GM23338 (cell line): ENCODE measurements around the gene FARS2. TPM values are rescaled to one million over a fixed set of nuclear protein-coding genes. Genes with fewer than 3 reads are reported as not detected.

Experiments
- ATAC-seq: fragments of 200-7000 bp; cut with Tn5 transposase; 3 replicates; pipeline ENCODE4 v1.9.1; 2020
- DNase-seq: peaks from one replicate; pipeline ENCODE4 v3.0.0-alpha.2; 2015; ENCODE audit warnings: low spot score
- H2AFZ ChIP-seq: fragments of 200-600 bp; sonication (generic); 2 replicates; pipeline ENCODE4 v1.8.0; 2016; ENCODE audit warnings: antibody characterized with exemption, mild to moderate bottlenecking, moderate library complexity
- H3F3A ChIP-seq: fragments of 200-600 bp; sonication (generic); replicated peaks from 2 replicates; pipeline ENCODE4 v1.8.0; 2017; ENCODE audit warnings: antibody characterized with exemption, mixed run types, low read depth
- H3K27ac ChIP-seq: fragments of 200-600 bp; sonication (generic); 2 replicates; pipeline ENCODE4 v1.6.1; 2016; ENCODE audit warnings: low read depth
- H3K27me3 ChIP-seq: fragments of 200-600 bp; sonication (generic); 2 replicates; pipeline ENCODE4 v1.8.0; 2016; ENCODE audit warnings: mild to moderate bottlenecking, mixed run types, moderate library complexity; ENCODE audit not compliant: insufficient read depth
- H3K36me3 ChIP-seq: fragments of 200-600 bp; sonication (generic); 2 replicates; pipeline ENCODE4 v1.8.0; 2016; ENCODE audit warnings: mild to moderate bottlenecking; ENCODE audit not compliant: insufficient read depth
- H3K4me1 ChIP-seq: fragments of 200-600 bp; sonication (generic); 2 replicates; pipeline ENCODE4 v1.8.0; 2016; ENCODE audit warnings: mild to moderate bottlenecking, moderate library complexity; ENCODE audit not compliant: insufficient read depth
- H3K4me2 ChIP-seq: fragments of 200-600 bp; sonication (generic); 2 replicates; pipeline ENCODE4 v1.7.1; 2017; ENCODE audit warnings: mixed run types
- H3K4me3 ChIP-seq: fragments of 200-600 bp; sonication (generic); 2 replicates; pipeline ENCODE4 v1.6.1; 2016; ENCODE audit warnings: mixed run types
- H3K79me2 ChIP-seq: fragments of 200-600 bp; sonication (generic); replicated peaks from 2 replicates; pipeline ENCODE4 v1.8.0; 2017; ENCODE audit warnings: mild to moderate bottlenecking; ENCODE audit not compliant: insufficient read depth
- H3K9me2 ChIP-seq: fragments of 200-600 bp; sonication (generic); 2 replicates; pipeline ENCODE4 v1.8.0; 2017; ENCODE audit not compliant: insufficient read depth
- H4K20me1 ChIP-seq: fragments of 200-600 bp; sonication (generic); replicated peaks from 2 replicates; pipeline ENCODE4 v1.8.0; 2017; ENCODE audit warnings: mild to moderate bottlenecking; ENCODE audit not compliant: insufficient read depth
- H3K27ac Mint-ChIP-seq: 2 replicates; pipeline ENCODE4 v1.8.0; 2020; ENCODE audit warnings: inconsistent platforms, mild to moderate bottlenecking, moderate library complexity, mixed read lengths
- H3K27me3 Mint-ChIP-seq: 3 replicates; pipeline ENCODE4 v1.8.0; 2022; ENCODE audit warnings: low read depth, mild to moderate bottlenecking, moderate library complexity, mixed read lengths, inconsistent platforms; ENCODE audit not compliant: insufficient read depth, poor library complexity
- H3K36me3 Mint-ChIP-seq: 3 replicates; pipeline ENCODE4 v1.8.0; 2021; ENCODE audit warnings: low read depth, mild to moderate bottlenecking, inconsistent platforms, moderate library complexity, mixed read lengths
- H3K4me1 Mint-ChIP-seq: 3 replicates; pipeline ENCODE4 v1.8.0; 2020; ENCODE audit warnings: mild to moderate bottlenecking, inconsistent platforms, mixed read lengths
- H3K4me3 Mint-ChIP-seq: 3 replicates; pipeline ENCODE4 v1.8.0; 2021; ENCODE audit warnings: moderate library complexity, mild to moderate bottlenecking, inconsistent platforms, mixed read lengths
- H3K9me3 Mint-ChIP-seq: 3 replicates; pipeline ENCODE4 v1.8.0; 2020; ENCODE audit warnings: moderate library complexity, mild to moderate bottlenecking, inconsistent platforms, mixed read lengths
- CREB1 ChIP-seq: fragments of 250-450 bp; sonication (Bioruptor Pico); IDR thresholded peaks from 2 replicates; pipeline ENCODE4 v1.5.0; 2020; ENCODE audit warnings: low read depth, mild to moderate bottlenecking, moderate library complexity
- ETS1 ChIP-seq: IDR thresholded peaks from 2 replicates; pipeline ENCODE4 v1.6.1; 2016; ENCODE audit warnings: antibody characterized with exemption
- EZH2 ChIP-seq: fragments of 200-600 bp; sonication (generic); IDR thresholded peaks from one replicate; pipeline ENCODE4 v1.8.0; 2017; ENCODE audit warnings: antibody characterized with exemption, mild to moderate bottlenecking, low read depth; ENCODE audit not compliant: unreplicated experiment
- EZH2phosphoT487 ChIP-seq: fragments of 200-600 bp; sonication (generic); IDR thresholded peaks from one replicate; pipeline ENCODE4 v1.8.1; 2018; ENCODE audit warnings: antibody characterized with exemption; ENCODE audit not compliant: unreplicated experiment
- JUNB ChIP-seq: IDR thresholded peaks from one replicate; pipeline ENCODE4 v1.6.1; 2016; ENCODE audit warnings: antibody characterized with exemption; ENCODE audit not compliant: unreplicated experiment
- NANOG ChIP-seq: IDR thresholded peaks from 2 replicates; pipeline ENCODE4 v1.6.1; 2016; ENCODE audit warnings: antibody characterized with exemption, borderline replicate concordance
- POLR2AphosphoS5 ChIP-seq: IDR thresholded peaks from 2 replicates; pipeline ENCODE4 v1.6.1; 2016; ENCODE audit warnings: antibody characterized with exemption, low read depth
- STAT1 ChIP-seq: IDR thresholded peaks from one replicate; pipeline ENCODE4 v1.6.1; 2016; ENCODE audit warnings: antibody characterized with exemption; ENCODE audit not compliant: unreplicated experiment
- ZNF114 ChIP-seq: fragments of 250-450 bp; sonication (Bioruptor Pico); IDR thresholded peaks from 2 replicates; pipeline ENCODE4 v1.5.0; 2020; ENCODE audit warnings: mild to moderate bottlenecking, moderate library complexity
- ZNF331 ChIP-seq: fragments of 250-450 bp; sonication (Bioruptor Pico); IDR thresholded peaks from 2 replicates; pipeline ENCODE4 v1.5.0; 2020; ENCODE audit warnings: low read depth, mild to moderate bottlenecking, moderate library complexity
- ZNF462 ChIP-seq: fragments of 250-450 bp; sonication (Bioruptor Pico); IDR thresholded peaks from 2 replicates; pipeline ENCODE4 v1.5.0; 2020; ENCODE audit warnings: mild to moderate bottlenecking, moderate library complexity
- polyA plus RNA-seq: library from polyadenylated mRNA; unstranded; fragments of >200 nt; fragmentation: Nextera tagmentation; extraction: Ambion mirVana; gene quantifications from 2 replicates; pipeline ENCODE4 v1.2.1, GENCODE V29; 2016
- total RNA-seq: library from RNA; depleted of rRNA; stranded (reverse); fragments of >200 nt; shearing (Covaris generic); gene quantifications from 2 replicates; pipeline ENCODE4 v1.2.3, GENCODE V29; 2014

FARS2 gene
- total and polyA plus RNA-seq, 2 experiments from 2014 or later = 7.6 to 19.0 TPM

- H3K79me2 ChIP-seq = no peaks in the 10 kb centered on the region
- H3K4me1 Mint-ChIP-seq = peaks cover 3% of the 10 kb centered on the region
Measured at GRCh38 chr6:5776706-5777390, 515.5 kb downstream of the FARS2 start.

More at GRCh38 chr6:5776706-5777390, 515.5 kb downstream of the FARS2 start:
- Histone ChIP-seq H3K4me2 (no peak overlapping the region), H3F3A (no peaks in the 10 kb centered on the region), H3K27me3 (no peaks in the 10 kb centered on the region), H4K20me1 (no peaks in the 10 kb centered on the region), H3K9me2 (no peaks in the 10 kb centered on the region), H3K27ac (no peak overlapping the region), H2AFZ (no peak overlapping the region), H3K4me1 (no peaks in the 10 kb centered on the region), H3K4me3 (no peak overlapping the region), H3K36me3 (no peaks in the 10 kb centered on the region)
- peaks cover 5% of the 10 kb centered on the region for H3K27me3 Mint-ChIP-seq
- H3K4me3 Mint-ChIP-seq = no peak overlapping the region
- ATAC-seq (no peak), DNase-seq (no peak)
- H3K27ac Mint-ChIP-seq = no peak overlapping the region
- H3K9me3 Mint-ChIP-seq = no peaks in the 10 kb centered on the region; the same call in 2 of the 3 replicates
- TF ChIP-seq NANOG (no peak), POLR2AphosphoS5 (no peak), EZH2 (no peak), CREB1 (CRISPR knock-in tag) (no peak), ZNF462 (CRISPR knock-in tag) (no peak), ZNF331 (CRISPR knock-in tag) (no peak), ZNF114 (CRISPR knock-in tag) (no peak), JUNB (no peak), ETS1 (no peak), STAT1 (no peak), EZH2phosphoT487 (no peak)
- H3K36me3 Mint-ChIP-seq = peaks cover 5% of the 10 kb centered on the region; the same call in 2 of the 3 replicates
